Ovary (tissue), 9 donors: ENCODE results near the gene SLC22A23. TPM values are rescaled to one million over a fixed set of nuclear protein-coding genes. Genes with fewer than 3 reads are reported as not detected.
A peak's percentile ranks its signal among the peaks of the same experiment; 100 is the strongest.

Experiments
- DNase-seq, 5 donors: peaks; one replicate each; pipeline ENCODE4 v3.0.0-alpha.2; 2019 to 2020
- H3K27ac ChIP-seq, 2 donors: fragments of 200-600 bp; one replicate each; pipeline versions ENCODE4 v1.5.1 to v1.8.0; 2019 to 2022
- H3K27me3 ChIP-seq: fragments of 200-600 bp; one replicate; pipeline ENCODE4 v1.8.0; 2022
- H3K36me3 ChIP-seq: fragments of 200-600 bp; sonication (generic); one replicate; pipeline ENCODE4 v1.5.1; 2019
- H3K4me1 ChIP-seq: one replicate; pipeline ENCODE4 v1.8.1; 2013; ENCODE audit warnings: mild to moderate bottlenecking, moderate library complexity; ENCODE audit not compliant: insufficient read depth
- H3K4me3 ChIP-seq: fragments of 200-600 bp; sonication (generic); one replicate; pipeline ENCODE4 v1.5.1; 2017
- H3K9me3 ChIP-seq, 2 donors: fragments of 200-600 bp in 1 of 2; sonication (generic) in 1 of 2; one replicate each; pipeline versions ENCODE4 v1.5.1 to v1.8.1; 2013 to 2019; ENCODE audit warnings: mild to moderate bottlenecking in 1 of 2, moderate library complexity in 1 of 2
- CTCF ChIP-seq, 3 donors: fragments of 450-650 bp in 2 of 3; fragments of 200-600 bp in 1 of 3; IDR thresholded peaks; one replicate each; pipeline versions ENCODE4 v1.5.1 to v1.8.0; 2016 to 2022; ENCODE audit warnings: antibody characterized with exemption in 3 of 3, mild to moderate bottlenecking in 1 of 3
- EP300 ChIP-seq: sonication (generic); formaldehyde crosslinking; IDR thresholded peaks from one replicate; pipeline ENCODE4 v1.6.1; 2017; ENCODE audit warnings: antibody characterized with exemption
- POLR2A ChIP-seq: fragments of 450-650 bp; IDR thresholded peaks from one replicate; pipeline ENCODE4 v1.6.1; 2017; ENCODE audit warnings: antibody characterized with exemption, mild to moderate bottlenecking, moderate library complexity
- WGBS, 3 donors: extraction: QIAGEN DNeasy Blood & Tissue Kit in 1 of 3; methylation state at CpG; one replicate each; pipeline versions ENCODE4 v1.1.5 to v1.1.7; 2013 to 2017; 5-methylcytosine and 5-hydroxymethylcytosine counted together
- intact Hi-C, 4 donors: fragments of 100-400 bp; cut with DNase I; formaldehyde crosslinking; loops; one replicate each; pipeline versions ENCODE4 v1.11.0 to v1.15.1; 2022 to 2023
- polyA plus RNA-seq, 2 donors: library from polyadenylated mRNA; stranded (reverse); fragments of 200-250 nt in 1 of 2; fragments of 350-450 nt in 1 of 2; fragmentation: Illumina TruSeq in 1 of 2; extraction: RNeasy Lipid Tissue Mini Kit (QIAGEN cat#74804) in 1 of 2; gene quantifications; one replicate each; pipeline ENCODE4 v1.2.3, GENCODE V29; 2013 to 2014
- total RNA-seq, 7 donors: library from RNA; depleted of rRNA in 2 of 7; stranded (reverse); fragments of >200 nt in 2 of 7; fragmentation: NEBNext Ultra II Directional in 3 of 7; extraction: Animal tissue kit (Norgen Biotek cat#: 25700) in 3 of 7; gene quantifications; one replicate each; pipeline versions ENCODE4 v1.1.0 to v1.2.4, GENCODE V29; 2016 to 2023
- donor health status: DM: no; HTN: no; CAD: no; lungs with moderate emphysema.
- donor health status: DM: no; HTN: no; CAD: no.
- donor health status: Bipolar disorder and iron deficiency.
- donor health status: DM: yes; HTN: yes; CAD: no.
- donor health status: DM: no; HTN: no; CAD: no.
- donor health status: DM: yes; HTN: yes; CAD: no.

The SLC22A23 gene
- total and polyA plus RNA-seq, 9 donors, result 2.3 to 31.0 (median 5.2) TPM

DNA sequence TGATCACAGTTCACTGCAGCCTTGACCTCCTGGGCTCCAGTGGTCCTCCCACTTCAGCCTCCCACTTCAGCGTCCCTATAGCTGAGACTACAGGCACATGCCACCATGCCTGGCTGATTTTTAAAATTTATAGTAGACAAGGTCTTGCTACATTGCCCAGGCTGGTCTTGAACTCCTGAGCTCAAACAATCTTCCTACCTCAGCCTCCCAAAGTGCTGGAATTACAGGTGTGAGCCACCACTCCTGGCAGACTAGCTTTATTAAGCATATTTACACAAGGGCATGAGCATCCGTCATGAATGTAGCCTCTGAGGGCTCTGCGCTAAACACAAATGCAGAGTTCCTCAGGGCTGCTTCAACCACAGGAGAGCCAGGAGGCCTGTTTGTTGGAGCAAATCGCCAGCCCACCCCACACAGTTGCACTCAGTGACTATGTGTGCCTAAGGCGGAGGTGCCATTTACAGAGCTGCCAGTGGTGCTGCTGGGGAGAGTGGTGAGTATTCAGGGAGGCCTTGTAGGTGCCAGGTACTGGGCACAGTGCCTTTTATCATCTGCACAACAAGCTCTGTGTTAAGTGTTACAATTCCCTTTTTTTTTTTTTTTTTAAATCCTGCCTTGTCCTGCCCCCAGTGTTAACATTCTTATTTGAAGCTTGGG is 119.9 kb downstream of the SLC22A23 start:
- no peaks in the 10 kb centered on the region for H3K36me3 ChIP-seq
- intact Hi-C loops, result no loop called here
- TF ChIP-seq CTCF (IDR thresholded peaks at IDR 0.05), result no peak
- H3K4me3 ChIP-seq, result no peak overlapping the region
- no peaks in the 10 kb centered on the region for H3K27me3 ChIP-seq
- 96 to 98% (median 97%) methylated on average over 5 of the region's 5 CpGs for WGBS, 3 donors
- no peak overlapping the region for H3K27ac ChIP-seq
- no peak for DNase-seq
- no peaks in the 10 kb centered on the region for H3K9me3 ChIP-seq
- peaks cover 3% of the 10 kb centered on the region for H3K4me1 ChIP-seq

- intact Hi-C loops, result no loop called here
- peaks cover 3% of the 10 kb centered on the region for H3K4me1 ChIP-seq
- H3K27ac ChIP-seq, result no peak overlapping the region
- no peak for DNase-seq
- TF ChIP-seq CTCF (IDR thresholded peaks at IDR 0.05) (no peak), EP300 (no peak), POLR2A (no peak)
- no peaks in the 10 kb centered on the region for H3K27me3 ChIP-seq
- no peaks in the 10 kb centered on the region for H3K9me3 ChIP-seq
- H3K36me3 ChIP-seq, result no peaks in the 10 kb centered on the region
- no peak overlapping the region for H3K4me3 ChIP-seq
- 87 to 95% (median 94%) methylated on average over 11 of the region's 11 CpGs for WGBS, 3 donors
Measured at GRCh38 chr6:3336066-3336786, 120.6 kb downstream of the SLC22A23 start.

DNA sequence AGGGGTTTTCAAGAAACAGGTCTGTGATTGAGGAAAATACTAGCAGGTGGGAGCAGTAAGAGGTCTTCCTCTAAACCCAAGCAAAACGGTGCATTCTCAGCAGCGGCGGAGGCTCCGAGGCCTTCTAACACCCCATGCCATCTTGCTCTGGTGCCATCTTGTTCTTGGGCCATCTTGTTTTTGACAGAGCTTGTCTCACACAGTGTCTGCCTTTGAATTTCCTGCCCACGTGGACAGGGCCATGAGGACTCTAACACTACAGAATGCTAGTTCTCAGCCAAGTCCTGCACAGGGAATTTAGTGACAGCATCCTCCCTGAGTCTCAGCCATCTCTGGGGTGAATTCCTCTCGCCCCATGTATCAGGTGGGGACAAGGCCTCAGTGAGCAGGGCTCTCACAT is 121.7 kb downstream of the SLC22A23 start:
- 93 to 97% (median 94%) methylated on average over 6 of the region's 6 CpGs for WGBS, 3 donors
- Histone ChIP-seq H3K9me3 (no peaks in the 10 kb centered on the region), H3K27me3 (no peaks in the 10 kb centered on the region), H3K27ac (no peak overlapping the region), H3K36me3 (no peaks in the 10 kb centered on the region), H3K4me3 (no peak overlapping the region), H3K4me1 (peaks cover 3% of the 10 kb centered on the region)
- TF ChIP-seq CTCF (IDR thresholded peaks at IDR 0.05) (no peak), EP300 (no peak), POLR2A (no peak)
- intact Hi-C loops, result no loop called here
- DNase-seq, result no peak

DNA sequence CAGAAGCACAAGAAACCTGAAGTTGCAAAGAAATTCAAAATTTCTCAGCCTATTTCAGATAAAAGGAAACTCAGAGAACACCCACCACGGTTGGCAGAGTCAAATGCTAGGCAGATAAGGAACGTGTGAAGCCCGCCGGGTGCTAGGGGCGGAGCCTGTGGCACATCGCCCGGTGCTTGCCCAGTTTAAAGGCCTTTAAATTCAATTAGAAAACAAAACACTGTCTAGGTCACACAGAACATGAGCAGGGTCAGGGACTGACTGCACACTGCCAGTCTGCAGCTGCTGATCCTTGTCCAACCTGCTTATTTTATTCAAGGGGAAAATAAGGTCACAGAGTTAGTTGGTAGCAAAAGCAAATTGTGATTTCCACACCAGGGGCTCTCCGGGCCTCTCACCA is 122.3 kb downstream of the SLC22A23 start:
- peak in 2 of 5 donors; percentile 33 to 59 for DNase-seq
- intact Hi-C loops, result no loop called here

More for the DNA sequence above, 122.3 kb downstream of the SLC22A23 start:
- no peak overlapping the region for H3K27ac ChIP-seq
- H3K4me1 ChIP-seq, result peaks cover 3% of the 10 kb centered on the region
- no peaks in the 10 kb centered on the region for H3K9me3 ChIP-seq
- H3K36me3 ChIP-seq, result no peaks in the 10 kb centered on the region
- TF ChIP-seq POLR2A (no peak), EP300 (no peak), CTCF (IDR thresholded peaks at IDR 0.05) (no peak)
- no peak overlapping the region for H3K4me3 ChIP-seq
- 10 to 28% (median 10%) methylated on average over 8 of the region's 8 CpGs for WGBS, 3 donors
- H3K27me3 ChIP-seq, result no peaks in the 10 kb centered on the region
